Measurements from ENCODE around the gene ANXA3. TPM values are rescaled to one million over a fixed set of nuclear protein-coding genes. Genes with fewer than 3 reads are reported as not detected.
A peak's percentile ranks its signal among the peaks of the same experiment; 100 is the strongest.

The ANXA3 gene
- total RNA-seq, 1 donor from 2014 or later = 34.5 TPM

DNA sequence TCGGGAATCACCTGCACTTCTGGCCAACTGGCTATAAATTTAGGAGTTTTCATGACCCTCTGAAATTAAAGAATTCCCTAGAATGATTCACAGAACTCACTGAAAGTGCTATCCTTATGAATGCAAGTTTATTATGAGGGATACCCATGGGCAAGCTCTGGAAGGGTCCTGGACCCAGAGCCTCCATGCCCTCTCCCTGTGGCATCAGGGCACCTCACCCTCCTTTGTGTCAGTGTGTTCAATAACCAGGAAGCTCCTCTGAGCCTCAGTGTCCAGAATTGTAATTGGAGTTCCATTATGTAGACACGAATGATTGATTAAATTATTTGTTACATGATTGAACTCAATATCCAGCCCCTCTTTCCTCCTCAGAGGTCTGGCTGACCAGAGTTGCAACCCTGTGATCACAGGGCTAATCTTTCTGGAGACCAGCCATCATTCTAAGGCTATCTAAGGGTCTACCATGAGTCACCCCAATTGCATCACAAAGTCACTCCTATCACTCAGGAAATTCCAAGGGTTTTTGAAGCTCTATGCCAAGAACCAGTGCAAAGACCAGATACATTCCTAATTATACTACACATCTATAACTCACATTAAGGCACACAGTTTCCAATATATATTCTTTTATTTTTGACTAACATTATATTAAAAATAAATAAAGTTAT is 8.9 kb downstream of the ANXA3 start:
- no peaks in the 10 kb centered on the region for H3K27me3 ChIP-seq (ENCODE audit: low read depth)
- H3K36me3 ChIP-seq = no peaks in the 10 kb centered on the region
- H3K27ac ChIP-seq (replicated peaks) = peak overlapping the region; percentile 77
- H3K9me3 ChIP-seq (replicated peaks) = no peaks in the 10 kb centered on the region
- H3K4me1 ChIP-seq = peaks cover 65% of the 10 kb centered on the region
- no peak for DNase-seq
- intact Hi-C loops (cut with micrococcal nuclease) = no loop called here
- H3K4me3 ChIP-seq = no peak overlapping the region
- TF ChIP-seq, protein P1, sequence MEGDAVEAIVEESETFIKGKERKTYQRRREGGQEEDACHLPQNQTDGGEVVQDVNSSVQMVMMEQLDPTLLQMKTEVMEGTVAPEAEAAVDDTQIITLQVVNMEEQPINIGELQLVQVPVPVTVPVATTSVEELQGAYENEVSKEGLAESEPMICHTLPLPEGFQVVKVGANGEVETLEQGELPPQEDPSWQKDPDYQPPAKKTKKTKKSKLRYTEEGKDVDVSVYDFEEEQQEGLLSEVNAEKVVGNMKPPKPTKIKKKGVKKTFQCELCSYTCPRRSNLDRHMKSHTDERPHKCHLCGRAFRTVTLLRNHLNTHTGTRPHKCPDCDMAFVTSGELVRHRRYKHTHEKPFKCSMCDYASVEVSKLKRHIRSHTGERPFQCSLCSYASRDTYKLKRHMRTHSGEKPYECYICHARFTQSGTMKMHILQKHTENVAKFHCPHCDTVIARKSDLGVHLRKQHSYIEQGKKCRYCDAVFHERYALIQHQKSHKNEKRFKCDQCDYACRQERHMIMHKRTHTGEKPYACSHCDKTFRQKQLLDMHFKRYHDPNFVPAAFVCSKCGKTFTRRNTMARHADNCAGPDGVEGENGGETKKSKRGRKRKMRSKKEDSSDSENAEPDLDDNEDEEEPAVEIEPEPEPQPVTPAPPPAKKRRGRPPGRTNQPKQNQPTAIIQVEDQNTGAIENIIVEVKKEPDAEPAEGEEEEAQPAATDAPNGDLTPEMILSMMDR (IDR thresholded peaks at IDR 0.05; ENCODE audit: borderline replicate concordance) = no peak

DNA sequence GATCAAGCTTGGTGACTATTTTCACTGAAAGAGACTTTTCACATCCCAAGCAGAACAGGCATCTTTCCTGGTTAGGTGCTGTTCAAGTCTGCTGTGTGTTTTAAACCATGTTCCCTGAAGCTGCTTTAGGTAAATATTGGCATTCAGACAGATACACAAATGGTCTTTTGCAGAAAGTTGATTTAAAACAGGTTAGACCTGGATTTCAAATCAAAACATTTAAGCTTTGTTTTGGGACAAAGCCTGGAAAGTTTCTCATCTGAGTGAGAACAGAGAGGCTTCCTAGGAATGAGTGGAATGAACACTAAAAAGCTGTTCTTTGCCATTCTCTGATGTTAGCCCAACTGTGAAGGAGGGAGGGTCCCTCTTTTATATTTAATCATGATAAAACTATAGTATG is 10.1 kb downstream of the ANXA3 start:
- H3K4me3 ChIP-seq = no peak overlapping the region
- DNase-seq = no peak
- no peaks in the 10 kb centered on the region for H3K27me3 ChIP-seq (ENCODE audit: low read depth)
- no peaks in the 10 kb centered on the region for H3K9me3 ChIP-seq (replicated peaks)
- TF ChIP-seq, protein P1 (IDR thresholded peaks at IDR 0.05; ENCODE audit: borderline replicate concordance) = no peak
- intact Hi-C loops (cut with micrococcal nuclease) = no loop called here
- H3K27ac ChIP-seq (replicated peaks) = peak overlapping the region; percentile 63
- H3K36me3 ChIP-seq = no peaks in the 10 kb centered on the region
- H3K4me1 ChIP-seq = peaks cover 71% of the 10 kb centered on the region

DNA sequence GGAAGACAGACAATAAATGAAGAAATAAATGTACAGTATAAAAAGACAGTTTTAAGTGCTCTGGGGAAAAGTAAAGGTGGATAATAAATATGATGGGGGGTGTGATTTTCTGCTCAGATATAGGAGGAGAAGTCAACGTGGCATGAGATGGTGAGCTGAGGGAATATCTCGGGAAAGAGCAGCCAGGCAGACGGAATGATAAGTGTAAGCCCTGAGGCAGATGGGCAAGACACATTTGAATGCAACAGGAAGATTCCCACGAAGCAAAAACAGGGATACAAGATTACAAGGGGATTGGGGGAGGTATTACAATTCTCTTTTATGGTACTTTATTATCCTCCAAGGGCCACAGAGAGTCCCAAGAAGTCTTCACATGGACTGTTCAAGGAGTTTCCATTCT is 11.1 kb downstream of the ANXA3 start:
- Histone ChIP-seq H3K36me3 (no peaks in the 10 kb centered on the region), H3K27ac (replicated peaks) (peak overlapping the region; percentile 63), H3K4me3 (no peak overlapping the region), H3K4me1 (peaks cover 75% of the 10 kb centered on the region), H3K27me3 (ENCODE audit: low read depth) (no peaks in the 10 kb centered on the region), H3K9me3 (replicated peaks) (no peaks in the 10 kb centered on the region)
- intact Hi-C loops (cut with micrococcal nuclease) = no loop called here
- TF ChIP-seq, protein P1 (IDR thresholded peaks at IDR 0.05; ENCODE audit: borderline replicate concordance) = no peak
- no peak for DNase-seq

DNA sequence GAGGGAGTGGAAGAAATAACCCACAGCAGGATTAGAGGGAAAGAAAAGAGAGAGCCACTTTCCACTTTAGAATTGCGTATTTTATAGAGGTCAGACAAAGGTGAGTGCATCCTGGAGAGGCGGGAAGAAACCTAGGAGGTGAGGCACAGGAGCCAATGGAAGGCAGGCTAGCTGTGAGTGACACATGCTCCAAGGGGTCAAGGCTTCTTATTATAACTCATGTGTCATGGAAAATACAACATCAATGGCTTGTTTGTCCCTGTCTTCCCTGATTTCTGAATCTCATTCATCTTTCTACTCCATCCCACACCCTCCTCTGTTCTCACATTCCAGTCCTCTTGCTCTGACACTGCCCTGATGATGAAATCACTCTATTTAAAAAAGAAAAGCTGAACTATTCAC is 14.4 kb downstream of the ANXA3 start:
- DNase-seq = no peak
- Histone ChIP-seq H3K27me3 (ENCODE audit: low read depth) (no peaks in the 10 kb centered on the region), H3K4me1 (peaks cover 88% of the 10 kb centered on the region), H3K9me3 (replicated peaks) (no peaks in the 10 kb centered on the region), H3K36me3 (no peaks in the 10 kb centered on the region), H3K4me3 (no peak overlapping the region), H3K27ac (replicated peaks) (peak overlapping the region; percentile 82)
- intact Hi-C loops (cut with micrococcal nuclease) = no loop called here
- TF ChIP-seq, protein P1 (IDR thresholded peaks at IDR 0.05; ENCODE audit: borderline replicate concordance) = no peak

DNA sequence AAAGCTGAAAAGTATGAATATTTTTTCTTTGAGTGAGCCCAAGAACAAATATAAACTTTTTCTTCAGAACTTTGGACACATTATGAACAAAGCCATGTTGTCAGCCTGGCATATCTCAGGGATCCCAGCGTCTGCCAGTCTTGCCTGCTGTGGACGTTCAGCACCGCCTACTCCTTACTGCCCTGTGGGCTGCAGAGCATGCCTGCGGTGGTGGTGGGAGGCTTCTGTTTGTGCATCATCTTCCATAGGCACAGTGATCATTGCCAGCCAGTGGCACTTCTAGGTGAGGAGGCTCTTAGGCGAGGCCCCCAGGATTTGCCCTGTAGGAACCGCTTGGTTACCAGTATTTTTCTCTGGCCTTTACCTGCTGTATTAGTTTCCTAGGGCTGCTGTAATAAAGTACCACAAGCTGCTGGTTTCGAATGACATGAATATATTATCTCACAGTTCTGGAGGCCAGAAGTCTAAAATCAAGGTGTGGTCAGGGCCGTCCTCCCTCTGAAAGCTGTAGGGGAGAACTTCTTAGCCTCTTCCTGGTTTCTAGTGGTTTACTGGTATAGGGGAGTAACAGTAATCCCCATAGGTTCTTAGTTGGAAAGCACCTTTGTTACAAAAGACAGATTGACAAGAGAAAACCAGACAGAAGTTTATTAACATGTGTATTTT is 15.4 kb downstream of the ANXA3 start:
- H3K27me3 ChIP-seq (ENCODE audit: low read depth) = no peaks in the 10 kb centered on the region
- no peaks in the 10 kb centered on the region for H3K9me3 ChIP-seq (replicated peaks)
- H3K4me3 ChIP-seq = no peak overlapping the region
- DNase-seq = no peak
- peak overlapping the region; percentile 82 for H3K27ac ChIP-seq (replicated peaks)
- H3K4me1 ChIP-seq = peaks cover 81% of the 10 kb centered on the region
- no peaks in the 10 kb centered on the region for H3K36me3 ChIP-seq
- intact Hi-C loops (cut with micrococcal nuclease) = no loop called here
- TF ChIP-seq, protein P1 (IDR thresholded peaks at IDR 0.05; ENCODE audit: borderline replicate concordance) = no peak
